Measurements from ENCODE around the gene CCDC85C. TPM values are rescaled to one million over a fixed set of nuclear protein-coding genes. Genes with fewer than 3 reads are reported as not detected.

Gene CCDC85C
- total and polyA plus RNA-seq, 10 of the 15 experiments (the other 5 are each of a cell fraction or from before 2014, with no cell fraction given) = 0.03 to 3.6 (median 1.1) TPM

DNA sequence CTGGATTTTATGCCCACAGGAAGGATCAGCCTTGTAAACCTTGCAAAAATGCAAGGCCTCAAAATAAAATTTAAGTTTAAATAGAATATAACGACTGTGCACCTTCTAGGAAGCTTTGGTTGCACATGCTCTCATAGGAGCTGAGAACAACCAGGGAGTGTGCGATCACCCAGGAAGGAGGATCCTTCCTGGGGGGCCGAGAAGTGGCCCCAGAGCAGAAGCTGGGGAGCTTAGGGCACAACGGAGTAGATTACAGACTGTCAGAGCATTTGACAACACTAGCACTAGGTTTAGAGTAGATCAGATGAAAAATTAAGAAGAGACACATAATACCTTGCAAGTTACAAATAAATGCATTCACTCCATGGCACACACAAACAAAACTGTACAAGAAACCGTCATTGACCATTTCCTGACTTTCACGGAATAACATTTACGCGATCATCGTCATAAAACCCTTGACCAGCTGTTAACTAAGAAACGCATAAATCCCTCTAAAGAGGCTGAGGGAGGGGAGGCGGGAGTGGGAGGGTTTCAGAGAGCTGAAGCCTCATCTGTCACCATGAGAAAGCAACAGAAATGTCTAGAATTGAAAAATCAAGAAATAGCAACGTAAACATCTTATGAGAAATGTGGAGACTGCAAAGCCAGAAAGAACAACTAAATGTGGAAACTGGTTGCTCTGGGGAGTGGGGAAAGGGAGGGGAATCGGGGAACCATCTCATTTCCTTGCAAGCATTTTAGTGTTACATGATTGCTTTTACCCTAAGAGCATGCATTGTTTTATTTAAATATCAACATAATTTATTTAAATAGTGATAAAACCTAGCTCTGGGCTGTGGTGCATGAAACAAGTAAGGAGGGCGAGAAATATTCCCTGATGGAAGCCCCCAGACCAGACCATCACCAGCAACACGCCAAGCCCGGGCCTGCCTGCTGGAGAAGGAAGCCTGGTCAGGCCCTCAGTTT, 13.1 kb upstream of the CCDC85C start (continued):
- TF ChIP-seq EP300 (IDR thresholded peaks at IDR 0.05; ENCODE audit: borderline replicate concordance in 1 of 2, control insufficient read depth in 1 of 2, low read depth in 2 of 2, low read length in 2 of 2) = no peak
- TF ChIP-seq NR2C1 (IDR thresholded peaks at IDR 0.05) = no peak
- no peak for TF ChIP-seq EZH2 (IDR thresholded peaks at IDR 0.05; ENCODE audit: borderline replicate concordance, control insufficient read depth, low read depth, low read length)
- TF ChIP-seq SREBF2 (IDR thresholded peaks at IDR 0.05; ENCODE audit: low read length) = no peak
- TF ChIP-seq POU2F2 (IDR thresholded peaks at IDR 0.05; ENCODE audit: borderline replicate concordance, low read depth, low read length) = no peak

GRCh38 chr14:99615497-99616157, 11.6 kb upstream of the CCDC85C start:
- ATAC-seq = no peak

More at GRCh38 chr14:99615497-99616157, 11.6 kb upstream of the CCDC85C start:
- SMC1A ChIA-PET (ENCODE audit: uncharacterized antibody, unreplicated experiment) = no interaction called here
- no peak overlapping the region for H3K4me3 ChIP-seq
- H3K9me3 ChIP-seq (replicated peaks; ENCODE audit: control insufficient read depth, insufficient read depth, low read length) = no peaks in the 10 kb centered on the region
- in situ Hi-C loops (cut with MboI) = no loop called here
- no peaks in the 10 kb centered on the region for H3K36me3 ChIP-seq (ENCODE audit: control insufficient read depth in 2 of 2, insufficient read depth in 2 of 2, low read length in 1 of 2)
- POLR2A ChIA-PET = no interaction called here
- CTCF ChIA-PET = interaction anchor here (0.7 kb wide), 2 partner anchors 14 to 663 kb away, joined by 3 to 4 read pairs; no protein-coding TSS in a partner anchor
- no peak overlapping the region for H3K4me2 ChIP-seq (ENCODE audit: control insufficient read depth, insufficient read depth)
- peaks cover 0 to 3% of the 10 kb centered on the region in 2 experiments; a peak in 3 of 4 replicates for H3K27me3 ChIP-seq (replicated peaks in 1 of 2; ENCODE audit: control insufficient read depth in 2 of 2, insufficient read depth in 2 of 2, low read length in 1 of 2)
- H4K20me1 ChIP-seq (ENCODE audit: control insufficient read depth, insufficient read depth) = no peaks in the 10 kb centered on the region
- DNase-seq (ENCODE audit: low read depth, low spot score) (no peak), FAIRE-seq (no peak)
- no peaks in the 10 kb centered on the region for H3K4me1 ChIP-seq (ENCODE audit: control insufficient read depth, insufficient read depth, low read length)
- no peak overlapping the region for H2AFZ ChIP-seq (ENCODE audit: control insufficient read depth, low read depth, low read length)
- intact Hi-C loops (cut with micrococcal nuclease; ENCODE audit: unreplicated experiment) = no loop called here
- RAD21 ChIA-PET (ENCODE audit: unreplicated experiment) = no interaction called here
- no peak overlapping the region for H3K9ac ChIP-seq (ENCODE audit: control insufficient read depth, insufficient read depth, low read length)
- H3K79me2 ChIP-seq (ENCODE audit: control insufficient read depth, insufficient read depth, low read length) = no peaks in the 10 kb centered on the region
- H3K27ac ChIP-seq (ENCODE audit: control insufficient read depth, insufficient read depth) = no peak overlapping the region
- 45% methylated on average over 7 of the region's 7 CpGs for WGBS (ENCODE audit: insufficient coverage, insufficient replicate concordance, low lambda C conversion rate, missing lambda C conversion rate)
- TF ChIP-seq E2F8 (IDR thresholded peaks at IDR 0.05; ENCODE audit: low read depth, partially characterized antibody) (no peak), BMI1 (IDR thresholded peaks at IDR 0.05; ENCODE audit: borderline replicate concordance) (no peak), CBFB (IDR thresholded peaks at IDR 0.05; ENCODE audit: low read depth) (no peak), CHD2 (IDR thresholded peaks at IDR 0.05; ENCODE audit: borderline replicate concordance, low read depth, low read length) (no peak), RUNX3 (IDR thresholded peaks at IDR 0.05; ENCODE audit: low read length) (no peak), EGR1 (IDR thresholded peaks at IDR 0.05; ENCODE audit: borderline replicate concordance in 1 of 2, low read depth in 2 of 2, low read length in 2 of 2) (no peak), ESRRA (IDR thresholded peaks at IDR 0.05; ENCODE audit: low read length) (no peak)
- BruUV-seq (replicated peaks) = no TSS peak

Measured in GM12878 (cell line).